Measurements from ENCODE around the gene ARHGEF39. TPM values are rescaled to one million over a fixed set of nuclear protein-coding genes. Genes with fewer than 3 reads are reported as not detected.

ARHGEF39 gene
- polyA plus RNA-seq, 3 donors: 9.3 to 11.5 (median 10.0) TPM

DNA sequence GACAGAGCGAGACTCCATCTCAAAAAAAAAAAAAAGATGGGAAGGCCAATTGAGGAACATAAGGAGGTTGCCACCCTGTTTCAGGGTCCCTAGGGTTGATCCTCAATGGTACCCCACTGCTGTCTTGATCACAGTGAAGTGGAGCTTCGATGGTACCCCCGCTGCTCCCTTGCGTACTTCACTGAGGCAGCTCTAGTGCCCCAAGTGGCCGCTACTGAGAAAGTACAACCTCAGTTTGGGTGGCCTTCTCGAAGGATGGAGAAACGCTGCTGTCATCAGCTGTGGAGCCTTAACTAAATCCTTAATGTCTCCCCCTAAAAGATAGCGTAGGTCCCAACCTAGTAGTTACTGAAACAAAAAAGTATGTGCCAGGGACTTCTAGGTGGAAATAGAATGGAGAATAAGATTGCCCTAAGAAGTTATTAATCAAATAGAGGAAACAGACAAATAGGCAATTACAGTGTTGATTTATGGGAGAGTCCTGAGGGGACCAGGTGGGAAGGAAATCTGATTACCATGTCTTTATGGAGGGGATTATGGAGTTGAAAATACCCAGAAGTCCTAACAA is 53.7 kb downstream of the ARHGEF39 start:
- no peak for DNase-seq (ENCODE audit: extremely low read depth in 1 of 11, low read depth in 9 of 11, low spot score in 4 of 11)

DNA sequence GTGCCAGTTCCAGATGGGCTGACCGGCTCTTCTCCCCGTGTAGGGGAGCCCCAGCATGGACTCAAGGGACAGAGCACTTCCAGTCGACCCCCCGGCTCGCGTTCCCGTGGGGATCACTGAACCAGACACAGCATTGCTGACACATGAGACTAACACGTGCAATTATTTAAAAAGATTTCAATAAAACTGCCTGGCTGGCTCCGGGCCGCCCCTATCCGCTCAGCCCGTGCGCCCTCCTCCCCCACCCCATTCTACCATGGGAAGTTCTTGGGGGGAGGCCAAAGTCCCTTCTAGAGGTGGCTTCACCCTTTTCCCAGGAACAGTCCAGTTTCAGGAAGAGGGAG is 55.2 kb downstream of the ARHGEF39 start:
- no peak for DNase-seq (ENCODE audit: extremely low read depth in 1 of 11, low read depth in 9 of 11, low spot score in 4 of 11)

Other genes starting within 250 kb of the ARHGEF39 start
- 10 to 100 TPM; 16.1 to 20.9 (median 19.4) TPM for gene RUSC2, start 175.1 kb downstream of the ARHGEF39 start, polyA plus RNA-seq (ENCODE audit: insufficient read length in 3 of 3)
- gene TESK1, start 59.9 kb downstream of the ARHGEF39 start, polyA plus RNA-seq (ENCODE audit: insufficient read length in 3 of 3): 10 to 100 TPM; 36.0 to 42.5 (median 38.5) TPM
- gene CD72, start 46.8 kb downstream of the ARHGEF39 start, polyA plus RNA-seq (ENCODE audit: insufficient read length in 3 of 3): 1 to 10 TPM; 2.4 to 3.9 (median 2.7) TPM
- under 1 TPM; 0.27 to 0.48 (median 0.28) TPM for gene SIT1, start 14.3 kb downstream of the ARHGEF39 start, polyA plus RNA-seq (ENCODE audit: insufficient read length in 3 of 3)
- 1 to 10 TPM in 1 of 3 donors, not detected in 2; 1.9 TPM for gene RMRP, start 7.2 kb downstream of the ARHGEF39 start, polyA plus RNA-seq (ENCODE audit: insufficient read length in 3 of 3)
- 10 to 100 TPM; 14.2 to 22.3 (median 18.6) TPM for gene CCDC107, start 6.9 kb downstream of the ARHGEF39 start, polyA plus RNA-seq (ENCODE audit: insufficient read length in 3 of 3)
- 1 to 10 TPM in 1 of 3 donors, under 1 TPM in 2; 0.85 to 1.1 (median 0.93) TPM for gene CA9, start 8.7 kb upstream of the ARHGEF39 start, polyA plus RNA-seq (ENCODE audit: insufficient read length in 3 of 3)
- gene TPM2, start 24.7 kb upstream of the ARHGEF39 start, polyA plus RNA-seq (ENCODE audit: insufficient read length in 3 of 3): 100 to 1,000 TPM; 149 to 194 (median 156) TPM
- gene TLN1, start 67.0 kb upstream of the ARHGEF39 start, polyA plus RNA-seq (ENCODE audit: insufficient read length in 3 of 3): 100 to 1,000 TPM; 150 to 192 (median 174) TPM
- gene CREB3, start 67.5 kb upstream of the ARHGEF39 start, polyA plus RNA-seq (ENCODE audit: insufficient read length in 3 of 3): 10 to 100 TPM; 37.4 to 40.2 (median 39.3) TPM
- gene GBA2, start 84.0 kb upstream of the ARHGEF39 start, polyA plus RNA-seq (ENCODE audit: insufficient read length in 3 of 3): 100 to 1,000 TPM in 2 of 3 donors, 10 to 100 TPM in 1; 96.9 to 126 (median 107) TPM
- 10 to 100 TPM; 28.8 to 30.3 (median 29.0) TPM for gene RGP1, start 84.1 kb upstream of the ARHGEF39 start, polyA plus RNA-seq (ENCODE audit: insufficient read length in 3 of 3)
- 1 to 10 TPM in 1 of 3 donors, not detected in 2; 1.1 TPM for gene MSMP, start 89.1 kb upstream of the ARHGEF39 start, polyA plus RNA-seq (ENCODE audit: insufficient read length in 3 of 3)
- 10 to 100 TPM; 32.0 to 38.0 (median 33.7) TPM for gene NPR2, start 126.4 kb upstream of the ARHGEF39 start, polyA plus RNA-seq (ENCODE audit: insufficient read length in 3 of 3)
- gene SPAG8, start 147.1 kb upstream of the ARHGEF39 start, polyA plus RNA-seq (ENCODE audit: insufficient read length in 3 of 3): 1 to 10 TPM; 4.8 to 8.6 (median 6.5) TPM
- 10 to 100 TPM; 50.5 to 60.3 (median 58.2) TPM for gene HINT2, start 149.8 kb upstream of the ARHGEF39 start, polyA plus RNA-seq (ENCODE audit: insufficient read length in 3 of 3)
- under 1 TPM in 2 of 3 donors, not detected in 1; 0.10 to 0.26 TPM for gene FAM221B, start 163.5 kb upstream of the ARHGEF39 start, polyA plus RNA-seq (ENCODE audit: insufficient read length in 3 of 3)
- gene TMEM8B, start 164.0 kb upstream of the ARHGEF39 start, polyA plus RNA-seq (ENCODE audit: insufficient read length in 3 of 3): 10 to 100 TPM; 24.4 to 36.4 (median 28.9) TPM
- gene OR13J1, start 205.2 kb upstream of the ARHGEF39 start, polyA plus RNA-seq (ENCODE audit: insufficient read length in 3 of 3): under 1 TPM in 1 of 3 donors, not detected in 2; 0.11 TPM
- gene HRCT1, start 241.0 kb upstream of the ARHGEF39 start, polyA plus RNA-seq (ENCODE audit: insufficient read length in 3 of 3): under 1 TPM in 2 of 3 donors, not detected in 1; 0.47 to 0.60 TPM
- 1 to 10 TPM; 1.3 to 1.5 (median 1.3) TPM for gene SPAAR, start 244.3 kb upstream of the ARHGEF39 start, polyA plus RNA-seq (ENCODE audit: insufficient read length in 3 of 3)